Activated naive CD8-positive, alpha-beta T cell treated with anti-CD3 and anti-CD28 coated beads, Interleukin-2, amount 50 U/mL, for 24 hours (primary cell): Measurements from ENCODE around the gene KCNMB1.
A peak's percentile ranks its signal among the peaks of the same experiment; 100 is the strongest.

ENCODE experiments used
- ATAC-seq: fragments of 150-1000 bp; cut with Tn5 transposase; one replicate; pipeline ENCODE4 v1.10.0; 2021
- DNase-seq: peaks from one replicate; pipeline ENCODE4 v3.0.0; 2021
- H3K27ac Mint-ChIP-seq: one replicate; pipeline ENCODE4 v1.8.0; 2021; ENCODE audit warnings: mild to moderate bottlenecking, mixed read lengths
- H3K27me3 Mint-ChIP-seq: one replicate; pipeline ENCODE4 v1.8.0; 2021; ENCODE audit warnings: mixed read lengths
- H3K36me3 Mint-ChIP-seq: one replicate; pipeline ENCODE4 v1.8.0; 2021; ENCODE audit warnings: low read depth, mixed read lengths
- H3K4me1 Mint-ChIP-seq: one replicate; pipeline ENCODE4 v1.8.0; 2021; ENCODE audit warnings: mixed read lengths
- H3K4me3 Mint-ChIP-seq: one replicate; pipeline ENCODE4 v1.8.0; 2021; ENCODE audit warnings: mild to moderate bottlenecking, moderate library complexity, mixed read lengths
- H3K9me3 Mint-ChIP-seq: one replicate; pipeline ENCODE4 v1.8.0; 2021; ENCODE audit warnings: mixed read lengths

KCNMB1 gene

DNA sequence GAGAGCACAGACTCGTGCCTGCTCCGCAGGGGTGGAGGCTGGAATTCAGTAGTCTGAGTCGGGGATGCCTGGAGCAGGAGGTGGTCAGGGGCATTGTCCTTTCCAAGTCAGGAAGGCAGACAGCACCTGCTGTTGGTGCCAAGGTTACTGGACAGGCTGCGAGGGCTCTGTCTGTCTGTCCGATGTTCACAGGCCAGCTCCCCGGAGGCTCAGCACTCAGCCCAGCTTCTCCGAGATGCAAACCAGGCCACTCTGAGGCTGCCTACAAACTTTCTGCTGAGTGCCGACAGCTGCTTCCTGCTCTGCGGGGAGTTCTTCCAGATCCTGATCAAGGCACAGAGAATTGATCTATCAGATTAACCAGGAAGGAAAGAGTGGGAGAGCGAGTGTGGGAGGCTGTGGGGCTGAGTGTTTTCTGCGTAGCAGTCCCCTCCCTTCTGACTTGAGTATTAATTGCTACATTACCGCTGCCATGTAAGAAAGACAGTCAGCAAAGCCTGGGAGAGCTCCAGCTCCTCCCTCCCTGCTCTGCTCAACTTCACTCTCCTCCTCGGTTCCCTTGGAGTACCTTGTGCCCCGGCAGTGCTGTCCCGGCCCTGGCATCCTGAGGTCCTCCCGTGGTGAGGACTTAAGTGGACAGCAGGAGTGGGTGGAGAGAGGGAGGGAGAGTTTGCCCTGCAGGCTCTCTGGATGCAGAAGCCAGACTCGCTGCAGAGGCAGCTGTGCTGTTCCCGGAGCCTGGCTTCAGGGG lies 36.0 kb downstream of the KCNMB1 start:
- DNase-seq (no peak), ATAC-seq (no peak)
- H3K36me3 Mint-ChIP-seq: no peaks in the 10 kb centered on the region
- H3K27me3 Mint-ChIP-seq: no peaks in the 10 kb centered on the region
- H3K27ac Mint-ChIP-seq: no peak overlapping the region
- H3K4me1 Mint-ChIP-seq: peaks cover 10% of the 10 kb centered on the region
- no peak overlapping the region for H3K4me3 Mint-ChIP-seq
- no peaks in the 10 kb centered on the region for H3K9me3 Mint-ChIP-seq

- peaks cover 7% of the 10 kb centered on the region for H3K27me3 Mint-ChIP-seq
Observed at GRCh38 chr5:170348137-170348633, 41.0 kb downstream of the KCNMB1 start.

GRCh38 chr5:170347022-170347567 lies 42.1 kb downstream of the KCNMB1 start:
- Mint-ChIP-seq H3K27ac (no peak overlapping the region), H3K36me3 (no peaks in the 10 kb centered on the region), H3K4me3 (no peak overlapping the region), H3K9me3 (no peaks in the 10 kb centered on the region), H3K27me3 (peaks cover 7% of the 10 kb centered on the region), H3K4me1 (peaks cover 6% of the 10 kb centered on the region)
- DNase-seq: no peak
- ATAC-seq: no peak

More at GRCh38 chr5:170348137-170348633, 41.0 kb downstream of the KCNMB1 start:
- DNase-seq (no peak), ATAC-seq (no peak)
- H3K4me1 Mint-ChIP-seq: peaks cover 7% of the 10 kb centered on the region
- H3K4me3 Mint-ChIP-seq: no peak overlapping the region
- no peak overlapping the region for H3K27ac Mint-ChIP-seq
- H3K36me3 Mint-ChIP-seq: no peaks in the 10 kb centered on the region
- H3K9me3 Mint-ChIP-seq: no peaks in the 10 kb centered on the region

GRCh38 chr5:170345971-170346370 lies 43.2 kb downstream of the KCNMB1 start:
- Mint-ChIP-seq H3K27me3 (peaks cover 7% of the 10 kb centered on the region), H3K4me1 (peaks cover 6% of the 10 kb centered on the region)
- ATAC-seq: no peak

DNA sequence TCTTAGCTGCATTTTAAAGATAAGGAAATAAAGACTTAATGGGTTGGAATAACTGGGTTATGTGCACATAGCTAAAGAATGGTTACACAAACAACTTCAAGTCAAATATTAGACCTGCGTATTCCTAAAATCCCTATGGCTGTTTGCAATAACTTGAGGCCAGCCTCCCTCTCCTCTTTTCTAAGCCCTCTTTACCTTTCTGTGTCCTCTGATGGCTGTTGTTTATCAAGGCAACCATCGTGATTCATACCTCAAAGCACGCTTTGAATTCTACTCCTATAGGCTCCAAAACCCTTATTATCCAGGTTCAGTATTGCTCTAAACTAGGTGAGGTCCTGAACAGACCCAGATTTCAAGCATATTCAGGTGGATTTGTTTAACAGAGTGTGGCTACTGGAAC lies 46.0 kb downstream of the KCNMB1 start:
- H3K36me3 Mint-ChIP-seq: no peaks in the 10 kb centered on the region
- ATAC-seq: no peak
- H3K4me3 Mint-ChIP-seq: no peak overlapping the region
- H3K9me3 Mint-ChIP-seq: no peaks in the 10 kb centered on the region
- DNase-seq: no peak
- H3K27ac Mint-ChIP-seq: no peak overlapping the region
- peaks cover 12% of the 10 kb centered on the region for H3K4me1 Mint-ChIP-seq
- H3K27me3 Mint-ChIP-seq: peaks cover 7% of the 10 kb centered on the region

More at GRCh38 chr5:170345971-170346370, 43.2 kb downstream of the KCNMB1 start:
- Mint-ChIP-seq H3K9me3 (no peaks in the 10 kb centered on the region), H3K36me3 (no peaks in the 10 kb centered on the region), H3K27ac (no peak overlapping the region), H3K4me3 (no peak overlapping the region)
- DNase-seq: no peak

- DNase-seq: no peak
- Mint-ChIP-seq H3K4me1 (peaks cover 20% of the 10 kb centered on the region), H3K36me3 (no peaks in the 10 kb centered on the region), H3K9me3 (no peaks in the 10 kb centered on the region), H3K4me3 (no peak overlapping the region), H3K27ac (no peak overlapping the region), H3K27me3 (no peaks in the 10 kb centered on the region)
- ATAC-seq: no peak
Observed at GRCh38 chr5:170342153-170342725, 46.9 kb downstream of the KCNMB1 start.

DNA sequence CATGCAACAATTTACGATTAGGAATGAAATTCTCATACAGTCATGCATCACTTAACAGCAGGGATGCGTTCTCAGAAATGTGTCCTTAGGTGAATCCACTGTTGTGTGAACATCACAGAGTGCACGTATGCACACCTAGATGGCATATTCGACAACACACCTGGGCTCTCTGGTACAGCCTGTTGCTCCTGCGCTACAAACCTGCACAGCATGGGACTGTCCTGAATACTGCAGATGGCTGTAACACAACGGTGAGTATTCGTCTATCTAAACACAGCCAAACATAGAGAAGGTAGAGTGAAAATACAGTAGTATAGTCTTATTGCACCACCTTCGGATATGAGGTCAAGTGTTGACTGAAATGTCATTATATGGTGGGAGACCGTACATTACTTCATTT lies 47.6 kb downstream of the KCNMB1 start:
- ATAC-seq (no peak), DNase-seq (no peak)
- no peaks in the 10 kb centered on the region for H3K36me3 Mint-ChIP-seq
- H3K27ac Mint-ChIP-seq: no peak overlapping the region
- H3K27me3 Mint-ChIP-seq: no peaks in the 10 kb centered on the region
- peaks cover 27% of the 10 kb centered on the region for H3K4me1 Mint-ChIP-seq
- no peak overlapping the region for H3K4me3 Mint-ChIP-seq
- no peaks in the 10 kb centered on the region for H3K9me3 Mint-ChIP-seq

DNA sequence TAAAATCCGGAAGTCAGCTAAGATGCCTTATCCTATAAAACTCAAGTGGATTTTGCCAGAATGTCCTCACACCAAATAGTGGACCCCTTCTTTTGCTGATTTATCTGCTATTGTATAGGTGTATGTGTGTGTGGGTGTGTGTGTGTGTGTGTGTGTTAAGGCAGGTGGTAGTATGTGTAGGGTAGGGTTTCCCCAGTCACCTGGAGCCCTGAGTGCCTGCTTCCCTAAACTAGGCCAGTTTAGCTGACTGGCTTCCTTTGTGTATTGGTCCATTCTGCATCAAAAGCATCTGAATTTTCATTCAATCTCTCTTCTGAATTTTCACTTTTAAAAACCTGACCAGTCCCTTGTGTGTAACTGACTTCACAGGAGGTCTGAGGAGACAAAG lies 49.4 kb downstream of the KCNMB1 start:
- H3K4me3 Mint-ChIP-seq: no peak overlapping the region
- DNase-seq (no peak), ATAC-seq (no peak)
- no peaks in the 10 kb centered on the region for H3K27me3 Mint-ChIP-seq
- H3K9me3 Mint-ChIP-seq: no peaks in the 10 kb centered on the region
- no peak overlapping the region for H3K27ac Mint-ChIP-seq
- H3K4me1 Mint-ChIP-seq: peaks cover 36% of the 10 kb centered on the region
- H3K36me3 Mint-ChIP-seq: no peaks in the 10 kb centered on the region

GRCh38 chr5:170338933-170339779 lies 50.0 kb downstream of the KCNMB1 start:
- Mint-ChIP-seq H3K4me3 (no peak overlapping the region), H3K4me1 (peaks cover 36% of the 10 kb centered on the region), H3K27ac (no peak overlapping the region), H3K36me3 (no peaks in the 10 kb centered on the region), H3K27me3 (no peaks in the 10 kb centered on the region), H3K9me3 (no peaks in the 10 kb centered on the region)
- peak; percentile 58 for ATAC-seq
- peak; percentile 67 for DNase-seq

GRCh38 chr5:170338291-170338690 lies 50.9 kb downstream of the KCNMB1 start:
- H3K4me1 Mint-ChIP-seq: peaks cover 36% of the 10 kb centered on the region
- H3K36me3 Mint-ChIP-seq: no peaks in the 10 kb centered on the region
- DNase-seq (no peak), ATAC-seq (no peak)
- H3K9me3 Mint-ChIP-seq: no peaks in the 10 kb centered on the region
- H3K27me3 Mint-ChIP-seq: no peaks in the 10 kb centered on the region
- no peak overlapping the region for H3K27ac Mint-ChIP-seq
- no peak overlapping the region for H3K4me3 Mint-ChIP-seq

- Mint-ChIP-seq H3K9me3 (no peaks in the 10 kb centered on the region), H3K4me3 (no peak overlapping the region), H3K36me3 (no peaks in the 10 kb centered on the region), H3K27ac (no peak overlapping the region), H3K4me1 (peaks cover 36% of the 10 kb centered on the region), H3K27me3 (no peaks in the 10 kb centered on the region)
- no peak for DNase-seq
- no peak for ATAC-seq
Observed at GRCh38 chr5:170337045-170337733, 52.0 kb downstream of the KCNMB1 start.

DNA sequence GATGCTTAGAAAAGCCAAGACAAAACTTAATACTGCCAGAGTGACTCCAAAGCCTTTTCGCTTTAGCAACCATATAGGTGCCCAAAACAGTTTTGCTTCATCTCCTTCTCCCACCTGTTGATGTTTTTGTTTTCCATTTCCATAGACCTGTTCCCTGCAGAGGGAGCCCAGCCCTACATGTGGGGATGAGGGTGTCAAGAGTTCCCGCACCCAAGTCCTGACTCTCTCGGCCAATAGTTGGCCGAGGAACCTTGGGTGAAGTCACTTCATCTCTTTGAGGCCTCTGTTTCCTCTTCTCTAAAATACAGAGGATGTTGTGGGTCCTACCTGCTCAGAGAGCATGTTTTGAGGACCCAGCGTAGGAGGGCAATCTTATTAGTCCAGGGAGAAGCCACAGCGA lies 53.1 kb downstream of the KCNMB1 start:
- Mint-ChIP-seq H3K27me3 (no peaks in the 10 kb centered on the region), H3K9me3 (no peaks in the 10 kb centered on the region), H3K27ac (no peak overlapping the region), H3K4me1 (peaks cover 36% of the 10 kb centered on the region), H3K36me3 (no peaks in the 10 kb centered on the region), H3K4me3 (peak overlapping the region; percentile 12)
- ATAC-seq (no peak), DNase-seq (no peak)

DNA sequence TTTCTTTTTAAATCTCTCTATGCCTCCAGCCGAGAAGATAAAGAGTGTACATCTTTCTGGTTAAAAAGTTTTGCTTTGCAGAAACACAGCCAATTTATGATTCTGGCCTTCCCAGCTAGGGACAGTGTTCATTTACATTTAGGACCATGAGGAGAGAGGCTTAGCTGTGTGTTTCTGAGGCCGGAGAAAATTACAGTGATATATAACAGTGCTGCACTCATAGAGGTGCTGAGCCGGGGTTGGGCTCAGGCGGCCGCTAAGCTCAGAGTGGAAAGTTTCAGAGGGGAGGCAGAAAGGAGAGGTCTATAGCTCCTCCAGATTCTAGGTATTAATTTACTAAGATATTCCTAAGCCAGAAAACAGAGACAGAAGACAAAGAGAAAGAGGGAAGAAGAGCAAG lies 54.5 kb downstream of the KCNMB1 start:
- Mint-ChIP-seq H3K27ac (no peak overlapping the region), H3K27me3 (no peaks in the 10 kb centered on the region), H3K9me3 (no peaks in the 10 kb centered on the region), H3K36me3 (no peaks in the 10 kb centered on the region), H3K4me1 (peaks cover 36% of the 10 kb centered on the region), H3K4me3 (no peak overlapping the region)
- ATAC-seq (peak; percentile 34), DNase-seq (peak; percentile 46)
